Neural cell (in vitro differentiated cells): ENCODE data around the gene CLOCK.

ENCODE experiments used
- EZH2 ChIP-seq: fragments of 200-600, 300-800 bp; shearing (Covaris generic), sonication (generic); IDR thresholded peaks from 2 replicates; pipeline ENCODE4 v1.6.1; 2014; ENCODE audit warnings: antibody characterized with exemption, low read length, borderline replicate concordance, mild to moderate bottlenecking; ENCODE audit not compliant: insufficient read depth, poor library complexity, severe bottlenecking
- RAD21 ChIP-seq: fragments of 450-650 bp; conservative IDR thresholded peaks from 2 replicates; pipeline ENCODE4 v1.6.1; 2014; ENCODE audit warnings: antibody characterized with exemption, mild to moderate bottlenecking, moderate library complexity
- SMC3 ChIP-seq: fragments of 450-650 bp; conservative IDR thresholded peaks from 2 replicates; pipeline ENCODE4 v1.6.1; 2014; ENCODE audit warnings: antibody characterized with exemption, mild to moderate bottlenecking, moderate library complexity; ENCODE audit not compliant: poor library complexity
- TF ChIP-seq, protein P1 (sequence below): fragments of 450-650 bp; IDR thresholded peaks from 2 replicates; pipeline ENCODE4 v1.5.1; 2014; ENCODE audit warnings: antibody characterized with exemption, mild to moderate bottlenecking, moderate library complexity; ENCODE audit not compliant: poor library complexity, severe bottlenecking

GRCh38 chr4:55458164-55458563 lies 88.5 kb downstream of the CLOCK start:
- TF ChIP-seq, protein P1, sequence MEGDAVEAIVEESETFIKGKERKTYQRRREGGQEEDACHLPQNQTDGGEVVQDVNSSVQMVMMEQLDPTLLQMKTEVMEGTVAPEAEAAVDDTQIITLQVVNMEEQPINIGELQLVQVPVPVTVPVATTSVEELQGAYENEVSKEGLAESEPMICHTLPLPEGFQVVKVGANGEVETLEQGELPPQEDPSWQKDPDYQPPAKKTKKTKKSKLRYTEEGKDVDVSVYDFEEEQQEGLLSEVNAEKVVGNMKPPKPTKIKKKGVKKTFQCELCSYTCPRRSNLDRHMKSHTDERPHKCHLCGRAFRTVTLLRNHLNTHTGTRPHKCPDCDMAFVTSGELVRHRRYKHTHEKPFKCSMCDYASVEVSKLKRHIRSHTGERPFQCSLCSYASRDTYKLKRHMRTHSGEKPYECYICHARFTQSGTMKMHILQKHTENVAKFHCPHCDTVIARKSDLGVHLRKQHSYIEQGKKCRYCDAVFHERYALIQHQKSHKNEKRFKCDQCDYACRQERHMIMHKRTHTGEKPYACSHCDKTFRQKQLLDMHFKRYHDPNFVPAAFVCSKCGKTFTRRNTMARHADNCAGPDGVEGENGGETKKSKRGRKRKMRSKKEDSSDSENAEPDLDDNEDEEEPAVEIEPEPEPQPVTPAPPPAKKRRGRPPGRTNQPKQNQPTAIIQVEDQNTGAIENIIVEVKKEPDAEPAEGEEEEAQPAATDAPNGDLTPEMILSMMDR, result no peak
- TF ChIP-seq RAD21, result no peak
- no peak for TF ChIP-seq EZH2
- no peak for TF ChIP-seq SMC3
